Activated CD8-positive, alpha-beta memory T cell treated with anti-CD3 and anti-CD28 coated beads for 4 hours (primary cell): ENCODE data around the gene MAPT.
"Not testable (repeated sequence)": the region's sequence is repeated elsewhere in the genome, so short reads cannot be mapped to it uniquely, and the experiment has no call there.

Source experiments
- DNase-seq, 2 donors: peaks; one replicate each; pipeline ENCODE4 v3.0.0-alpha.2; 2020; ENCODE audit warnings: low read depth in 2 of 2

MAPT gene

DNA sequence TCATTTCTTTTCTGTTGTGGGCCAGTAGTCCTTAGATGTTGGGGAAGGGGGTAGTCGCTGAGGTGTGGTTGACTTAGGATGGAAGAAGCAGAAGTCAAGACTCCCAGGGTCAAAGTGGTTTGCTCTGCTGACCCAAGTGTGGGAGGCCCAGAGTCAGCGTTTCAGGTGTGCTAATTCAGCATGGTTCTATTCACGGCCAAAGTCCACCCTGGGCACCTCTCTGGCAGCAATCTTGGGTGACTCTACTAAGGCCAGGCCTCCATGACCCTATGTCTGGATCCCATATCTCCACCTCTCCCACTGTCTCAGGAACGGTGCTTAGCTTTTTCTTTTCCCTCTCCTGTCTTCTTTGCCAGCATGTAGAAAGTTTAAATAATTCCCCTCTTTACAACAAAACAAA, 32.9 kb downstream of the MAPT start:
- DNase-seq: no peak

DNA sequence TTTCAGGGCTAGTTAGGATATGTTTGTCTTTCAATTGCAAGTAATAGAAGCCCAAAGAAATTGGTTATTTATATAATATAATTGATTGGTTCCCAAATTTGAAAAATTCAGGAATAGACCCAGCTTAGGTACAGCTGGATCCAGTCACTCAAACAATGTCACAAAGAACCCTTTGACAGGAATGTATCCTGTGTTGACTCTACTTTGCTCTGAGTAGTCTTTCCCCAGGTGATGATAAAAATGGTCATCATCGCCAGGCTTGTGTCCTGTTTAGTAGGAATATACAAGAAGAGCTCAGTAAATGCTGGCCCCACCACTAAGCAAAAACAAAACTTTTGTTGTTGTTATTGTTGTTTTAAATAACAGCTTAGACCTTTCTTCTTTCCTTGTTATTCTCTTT, 35.0 kb downstream of the MAPT start:
- no peak for DNase-seq

DNA sequence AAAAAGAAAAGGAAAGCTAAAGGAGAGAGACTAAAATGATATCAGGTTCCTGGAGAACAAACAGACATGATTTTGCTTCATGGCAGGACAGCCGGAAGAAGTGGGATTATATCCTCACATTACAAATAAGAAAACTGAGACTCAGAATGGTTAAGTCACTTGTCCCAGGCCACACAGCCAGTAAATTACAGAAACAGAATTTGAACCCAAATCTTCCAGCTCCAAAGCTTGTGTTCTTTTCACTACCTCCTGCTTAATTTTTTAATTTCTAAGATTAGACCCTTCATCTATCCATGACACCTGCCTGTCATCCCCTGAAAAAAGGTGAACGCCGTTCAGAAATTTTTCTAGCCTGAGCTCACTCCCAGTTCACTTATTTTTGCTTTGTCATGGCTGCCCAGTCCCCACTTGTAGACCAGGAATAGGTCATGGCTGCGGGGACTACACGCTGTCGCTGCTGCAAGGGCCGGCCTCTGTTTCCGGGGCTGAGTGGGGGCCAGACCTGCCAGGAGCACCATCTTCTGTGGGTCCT, 36.1 kb downstream of the MAPT start:
- no peak for DNase-seq

DNA sequence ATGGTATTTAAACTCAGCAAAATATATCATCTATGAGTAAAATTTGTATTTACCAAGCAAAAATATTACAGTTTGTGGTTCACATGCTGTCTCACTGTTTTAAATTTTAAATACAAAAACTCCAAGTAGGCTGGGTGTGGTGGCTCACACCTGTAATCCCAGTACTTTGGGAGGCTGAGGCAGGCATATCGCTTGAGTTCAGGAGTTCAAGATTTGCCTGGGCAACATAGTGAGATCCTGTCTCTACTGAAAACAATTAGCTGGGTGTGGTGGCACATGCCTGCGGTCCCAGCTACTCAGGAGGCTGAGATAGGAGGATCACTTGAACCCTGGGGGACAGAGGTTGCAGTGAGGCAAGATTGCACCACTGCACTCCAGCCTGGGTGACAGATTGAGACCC, 37.3 kb downstream of the MAPT start:
- DNase-seq: no peak

DNA sequence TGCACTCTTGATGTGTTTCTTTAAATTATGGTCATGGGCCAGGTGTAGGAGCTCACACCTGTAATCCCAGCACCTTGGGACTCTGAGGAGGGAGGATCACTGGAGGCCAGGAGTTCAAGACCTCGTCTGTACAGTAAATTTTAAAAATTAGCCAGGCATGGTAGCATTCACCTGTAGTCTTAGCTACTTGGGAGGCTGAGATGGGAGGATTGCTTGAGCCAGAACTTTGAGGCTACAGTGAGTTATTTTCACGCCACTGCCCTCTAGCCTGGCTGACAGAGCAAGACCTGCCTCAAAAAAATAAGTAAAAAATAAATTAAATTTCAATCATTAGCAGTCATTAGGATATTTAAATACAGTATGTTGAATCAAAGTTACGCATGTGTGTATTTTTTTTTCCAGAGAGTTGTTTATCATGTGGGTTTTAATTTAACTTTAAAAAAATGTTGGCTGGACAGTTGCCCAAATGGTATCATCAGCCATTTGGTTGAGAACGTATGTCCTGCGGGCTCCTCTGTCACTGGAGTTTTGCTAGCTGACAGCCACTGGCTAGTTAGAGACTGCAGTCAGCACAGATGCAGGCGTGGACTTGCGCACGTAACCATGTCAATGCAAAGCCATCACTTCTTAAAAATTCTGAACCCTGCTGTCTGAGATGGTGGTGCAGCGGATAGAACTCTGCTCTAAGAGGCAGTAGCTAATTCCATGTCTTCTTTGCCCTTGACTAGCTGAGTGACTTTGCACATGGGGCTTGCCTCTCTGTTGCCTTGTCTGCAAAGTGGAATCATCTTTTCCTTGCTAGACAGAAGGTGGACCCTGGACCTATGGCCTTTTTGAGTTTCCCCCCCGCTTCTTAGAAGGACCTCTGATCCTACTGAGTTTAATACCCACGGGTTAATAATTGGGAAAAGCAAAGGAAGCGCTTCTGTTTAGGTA, 40.0 kb downstream of the MAPT start:
- no peak for DNase-seq

DNA sequence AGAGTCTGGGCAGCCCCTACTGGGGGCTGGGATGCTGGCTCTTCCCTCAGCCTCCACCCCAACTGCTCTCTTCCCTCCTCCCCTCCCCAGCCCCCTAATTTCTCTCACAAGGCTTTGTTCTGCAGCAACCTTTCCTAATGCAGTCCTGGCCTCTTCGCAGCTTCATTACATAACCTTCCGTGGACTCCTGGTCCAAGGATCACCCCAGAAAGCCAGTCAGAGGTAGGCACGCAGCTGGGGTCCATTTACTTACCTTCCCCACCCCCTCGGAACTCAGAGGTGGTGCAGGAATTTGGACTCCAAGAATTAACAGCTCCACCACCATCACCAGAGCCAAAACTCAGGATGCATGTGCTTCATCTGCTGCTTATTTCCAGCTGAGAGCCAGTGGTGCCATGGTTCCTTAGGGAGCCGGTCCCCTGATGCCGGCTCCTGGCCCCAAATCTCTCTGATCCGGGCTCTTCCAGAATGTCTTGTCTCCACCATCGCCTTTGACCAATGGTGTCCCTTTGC, 40.9 kb downstream of the MAPT start:
- DNase-seq: no peak

DNA sequence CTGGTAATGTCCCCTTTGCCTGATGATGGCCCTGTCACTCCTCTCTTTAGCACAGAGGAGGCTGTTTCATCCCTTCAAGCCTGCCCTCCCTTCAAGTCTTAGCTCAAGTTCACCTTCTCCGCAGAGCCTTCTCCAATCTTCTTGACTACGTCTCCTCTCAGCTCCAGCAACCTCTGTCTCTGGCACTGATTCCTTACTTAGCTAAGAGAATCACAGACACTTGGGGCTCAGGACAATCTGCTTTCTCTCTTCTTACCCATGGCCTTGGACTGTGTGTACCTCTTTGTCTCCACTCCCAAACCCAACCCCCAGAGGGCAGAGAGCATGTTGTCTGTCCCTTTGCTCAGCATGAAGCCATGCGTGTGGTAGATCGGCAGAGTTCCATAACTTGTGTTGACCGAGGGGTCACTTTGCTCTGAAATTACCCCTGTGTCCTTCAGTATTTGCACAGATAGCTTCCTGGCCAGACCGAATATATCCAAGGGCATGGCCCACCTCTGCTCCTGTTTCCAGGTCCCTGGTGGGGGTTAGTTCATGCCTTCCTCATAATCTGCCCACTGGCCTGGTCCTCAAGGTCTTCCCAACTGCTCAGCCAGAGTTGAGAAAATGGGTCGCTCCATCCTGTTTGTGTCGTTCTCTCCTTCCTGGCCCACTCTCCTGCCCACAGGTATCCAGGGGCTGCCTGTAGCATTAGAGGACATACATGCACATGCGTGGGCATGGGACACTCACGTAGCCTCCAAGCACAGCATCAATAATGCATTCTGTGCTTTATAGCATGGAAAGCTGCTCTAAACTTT, 41.6 kb downstream of the MAPT start:
- no peak for DNase-seq

DNA sequence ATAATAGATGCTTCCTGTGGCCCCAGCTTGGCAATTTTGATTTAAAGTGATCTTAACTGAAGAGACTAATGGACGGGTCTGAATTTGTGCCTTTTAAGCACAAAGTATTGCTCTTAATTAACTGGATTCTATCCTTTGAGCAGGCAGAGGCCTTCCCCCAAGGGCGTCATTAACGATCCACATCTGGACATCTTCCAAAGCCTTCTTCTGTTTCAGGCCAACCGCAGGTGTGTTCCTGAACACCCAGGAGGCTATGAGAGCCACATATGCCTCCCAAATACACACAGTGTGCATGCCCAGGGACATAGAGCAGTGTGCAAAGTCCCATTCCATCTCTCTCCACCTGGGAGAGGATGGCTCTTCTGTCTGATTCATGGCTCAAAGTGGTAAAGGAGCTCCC, 42.3 kb downstream of the MAPT start:
- DNase-seq: no peak

DNA sequence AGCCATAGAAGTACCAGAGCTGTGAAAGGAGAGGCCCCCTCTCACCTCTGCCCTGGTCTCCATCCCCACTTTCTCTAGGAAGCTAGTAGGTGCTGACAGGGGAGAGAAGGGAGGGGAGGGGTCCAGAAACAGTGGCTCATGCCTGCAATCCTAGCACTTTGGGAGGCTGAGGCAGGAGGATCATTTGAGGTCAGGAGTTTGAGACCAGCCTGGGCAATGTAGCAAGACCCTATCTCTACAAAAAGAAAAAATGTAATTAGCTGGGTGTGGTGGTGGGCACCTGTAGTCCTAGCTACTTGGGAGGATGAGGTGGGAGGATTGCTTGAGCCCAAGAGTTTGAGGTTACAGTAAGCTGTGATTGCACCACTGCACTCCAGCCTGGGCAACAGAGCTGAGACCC, 42.8 kb downstream of the MAPT start:
- not testable (repeated sequence) for DNase-seq

DNA sequence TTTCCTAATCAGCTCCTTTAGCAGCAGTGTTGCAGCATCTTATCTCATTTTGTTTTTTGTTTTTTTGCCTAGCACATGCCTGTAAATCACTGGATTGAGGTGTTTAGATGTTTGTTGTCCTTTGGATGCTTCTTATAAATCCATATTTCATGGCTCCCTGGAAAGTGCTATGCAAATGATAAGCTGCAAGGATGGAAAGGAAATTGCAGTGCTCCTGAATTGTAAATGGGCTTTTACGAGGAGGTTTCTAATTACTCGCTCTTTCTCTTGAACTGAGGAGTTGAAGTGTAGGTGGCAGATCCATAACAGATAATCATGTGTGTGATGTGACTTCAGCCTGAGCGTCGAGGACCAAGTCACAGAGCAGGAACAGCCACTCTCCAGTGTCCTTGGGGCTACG, 45.0 kb downstream of the MAPT start:
- DNase-seq: no peak

DNA sequence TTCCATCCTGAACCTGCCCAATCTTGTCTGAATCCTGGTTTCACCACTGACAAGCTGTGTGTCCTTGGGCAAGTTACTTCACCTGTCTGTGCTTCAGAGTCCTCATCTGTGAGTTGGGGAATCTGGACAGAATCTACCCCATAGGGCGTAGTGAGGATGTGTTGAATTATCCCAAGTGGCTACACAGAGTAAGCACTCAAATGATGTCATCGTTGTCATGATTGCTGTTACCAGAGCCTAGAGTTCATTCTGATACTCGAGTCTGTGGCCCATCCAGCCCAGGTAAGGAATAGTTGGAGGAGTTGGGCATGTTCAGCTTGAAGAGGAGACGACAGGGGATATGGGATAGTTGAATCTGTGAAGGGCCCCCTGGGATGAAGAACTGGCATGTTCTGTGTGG, 45.9 kb downstream of the MAPT start:
- no peak for DNase-seq

DNA sequence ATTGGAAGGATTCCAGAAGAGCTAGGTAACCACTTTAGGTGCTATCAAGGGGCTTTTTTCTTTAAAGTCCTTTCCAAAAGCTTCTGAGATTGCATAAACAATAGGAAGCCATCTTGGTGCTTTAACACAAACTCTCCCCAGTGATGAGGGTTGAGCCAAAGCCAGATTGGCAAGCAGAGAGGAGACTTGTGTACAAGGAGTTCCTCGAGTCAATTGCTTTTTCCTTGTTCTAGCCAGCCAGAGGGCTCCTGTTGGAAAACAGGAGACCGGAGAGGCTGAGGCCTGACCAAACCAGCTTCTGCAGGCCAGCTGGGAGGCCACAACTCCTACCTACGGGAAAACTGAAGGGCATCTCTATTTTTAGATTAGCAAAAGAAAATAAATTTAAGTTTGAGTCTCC, 46.5 kb downstream of the MAPT start:
- DNase-seq: no peak

DNA sequence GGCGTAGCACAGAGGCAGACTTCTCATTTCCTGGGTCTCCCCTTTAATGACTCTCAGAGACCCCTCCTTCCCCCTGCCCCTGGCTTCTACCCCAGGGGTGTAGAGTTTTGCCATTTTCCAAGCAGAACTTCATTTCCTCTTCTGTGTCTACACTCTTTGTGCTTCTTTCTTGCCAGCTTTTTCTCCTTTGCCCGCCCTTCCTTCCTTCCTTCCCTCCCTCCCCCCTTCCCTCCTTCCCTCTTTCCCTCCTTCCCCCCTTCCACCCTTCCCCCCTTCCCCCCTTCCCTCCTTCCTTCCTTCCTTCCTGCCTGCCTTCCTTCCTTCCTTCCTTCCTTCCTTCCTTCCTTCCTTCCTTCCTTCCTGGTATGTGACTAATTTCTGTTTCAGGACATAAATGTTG, 47.0 kb downstream of the MAPT start:
- DNase-seq: no peak

DNA sequence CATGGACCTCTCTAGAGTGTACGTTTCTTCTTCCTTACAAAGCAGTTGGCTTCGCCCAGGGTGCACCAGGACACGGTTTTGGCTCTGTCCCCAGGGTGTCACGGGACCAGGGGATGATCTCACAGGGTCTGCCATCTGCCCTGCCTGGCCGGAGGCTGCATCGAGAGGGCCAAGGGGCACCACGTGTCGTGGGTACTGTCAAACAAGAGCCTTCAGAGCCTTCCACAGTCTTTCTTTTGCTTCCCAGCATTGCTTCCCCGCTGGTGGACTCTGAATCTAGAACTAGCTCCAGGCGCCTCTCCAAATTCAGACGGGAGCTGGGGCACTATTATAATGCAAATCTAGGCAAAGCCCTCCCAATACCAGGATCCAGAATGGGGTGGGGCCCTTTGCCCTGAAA, 47.9 kb downstream of the MAPT start:
- no peak for DNase-seq

DNA sequence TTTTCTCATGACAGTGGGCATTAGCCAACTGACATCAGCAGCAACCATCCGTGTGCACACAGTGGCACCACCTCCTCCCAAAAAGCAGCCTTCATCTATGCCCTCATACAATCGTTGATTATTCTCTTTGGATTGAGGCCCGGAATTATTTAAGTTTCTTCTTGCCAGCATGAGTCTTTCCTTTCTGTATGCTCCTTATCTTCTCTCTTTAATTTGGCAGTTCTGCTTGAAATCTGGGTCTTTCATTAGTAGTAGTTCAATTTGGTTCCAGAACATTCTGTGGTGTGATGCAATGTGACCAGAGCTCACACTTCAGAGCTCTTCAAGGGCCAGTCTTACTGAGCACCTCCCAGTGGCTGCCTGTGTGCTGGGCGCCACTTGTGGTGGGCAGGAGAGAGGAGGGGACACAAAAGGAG, 52.5 kb downstream of the MAPT start:
- DNase-seq: no peak

DNA sequence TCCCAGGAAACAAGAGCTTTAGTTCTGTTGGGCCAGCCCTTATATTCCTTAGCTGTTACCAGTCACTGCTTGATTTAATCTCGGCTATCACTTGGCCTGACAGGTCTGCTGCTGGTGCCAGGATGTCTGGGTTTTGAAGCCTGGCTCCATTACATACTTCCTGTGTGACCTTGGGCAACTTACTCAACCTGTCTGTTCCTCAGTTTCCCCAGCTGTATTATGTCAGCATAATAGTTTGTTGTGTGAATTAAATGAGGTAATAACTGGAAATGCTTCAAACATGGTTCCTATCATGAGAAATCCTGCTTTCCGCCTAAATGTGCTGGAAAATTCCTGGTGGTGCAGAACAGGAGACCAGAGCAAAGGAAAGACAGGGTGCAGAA, 54.1 kb downstream of the MAPT start:
- DNase-seq: no peak

DNA sequence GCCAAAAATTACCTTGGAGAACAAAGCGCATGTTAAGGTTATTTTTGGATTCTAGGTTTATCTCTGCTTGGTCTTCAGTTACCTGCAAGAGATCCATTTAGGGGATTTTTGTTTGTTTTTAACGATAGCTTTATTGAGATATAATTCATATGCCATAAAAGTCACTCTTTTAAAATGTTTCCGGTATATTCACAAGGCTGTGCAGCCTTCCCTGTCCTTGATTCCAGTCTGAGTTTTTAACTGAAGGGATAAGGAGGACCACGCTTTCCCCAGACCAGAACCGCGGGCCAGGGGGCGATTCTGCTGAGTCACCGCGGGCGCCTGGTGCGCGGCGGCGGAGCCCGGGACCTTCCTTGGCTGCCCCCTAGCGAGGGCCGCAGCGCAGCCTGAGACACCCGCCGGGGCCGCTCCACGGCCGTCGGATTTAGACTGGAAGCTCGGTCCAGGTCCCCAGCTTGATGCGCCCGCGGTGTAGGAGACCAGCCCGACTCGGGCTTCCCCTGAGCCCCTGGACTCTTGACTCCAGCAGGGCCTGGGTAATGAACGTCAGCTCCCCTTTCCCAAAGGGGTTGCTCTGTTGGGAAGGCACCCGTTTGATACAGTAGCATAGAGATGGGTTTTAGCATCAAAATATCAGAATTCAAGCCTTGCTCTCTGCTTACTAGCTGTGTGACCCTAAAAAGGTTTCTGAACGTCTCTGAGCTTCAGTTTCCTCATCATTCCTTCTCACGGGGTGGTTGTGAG, 54.7 kb downstream of the MAPT start:
- peak; percentile 15 to 33 for DNase-seq

DNA sequence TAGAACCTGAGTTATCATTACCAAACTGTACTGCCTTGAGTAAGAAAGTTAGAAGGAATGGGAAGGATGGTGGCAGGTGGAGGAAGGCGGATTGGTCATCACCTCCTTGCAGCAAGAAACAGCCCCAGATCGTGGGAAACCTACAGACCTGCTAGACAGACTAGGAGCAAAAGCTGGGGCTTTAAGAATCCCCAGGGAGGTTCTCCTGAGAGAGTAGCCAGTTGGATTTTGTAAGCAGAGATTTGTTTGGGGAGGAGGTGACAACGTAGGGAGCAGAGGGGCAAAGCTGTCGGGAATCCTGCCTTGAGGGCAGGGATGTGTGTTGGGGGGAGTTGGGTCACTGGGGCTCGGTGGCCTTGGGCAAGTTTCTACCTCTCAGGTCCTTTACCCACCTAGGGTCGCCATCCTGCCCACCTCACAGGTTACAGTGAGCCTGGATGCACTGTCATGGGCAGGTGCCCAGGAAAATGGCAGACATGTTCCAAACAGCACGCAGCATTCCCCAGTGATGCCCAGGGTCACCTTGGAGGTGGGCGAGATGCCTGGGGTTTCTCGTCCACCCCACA, 55.5 kb downstream of the MAPT start:
- no peak for DNase-seq

DNA sequence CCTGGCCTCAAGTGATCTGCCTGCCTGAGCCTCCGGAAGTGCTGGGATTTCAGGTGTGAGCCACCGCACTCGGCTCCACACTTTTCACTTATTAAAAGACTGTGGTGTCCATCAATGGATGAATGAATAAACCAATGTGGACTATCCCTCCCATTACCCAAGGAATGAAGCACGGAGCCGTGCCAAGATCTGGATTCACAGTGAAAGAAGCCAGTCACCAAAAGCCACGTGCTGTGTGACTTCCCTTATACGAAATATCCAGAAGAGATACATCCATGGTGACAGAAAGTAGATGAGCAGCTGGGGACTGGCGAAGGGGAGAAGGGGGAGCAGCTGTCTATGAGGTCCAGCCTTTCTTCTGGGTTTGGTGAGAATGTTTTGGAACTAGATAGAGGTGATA, 56.5 kb downstream of the MAPT start:
- no peak for DNase-seq

DNA sequence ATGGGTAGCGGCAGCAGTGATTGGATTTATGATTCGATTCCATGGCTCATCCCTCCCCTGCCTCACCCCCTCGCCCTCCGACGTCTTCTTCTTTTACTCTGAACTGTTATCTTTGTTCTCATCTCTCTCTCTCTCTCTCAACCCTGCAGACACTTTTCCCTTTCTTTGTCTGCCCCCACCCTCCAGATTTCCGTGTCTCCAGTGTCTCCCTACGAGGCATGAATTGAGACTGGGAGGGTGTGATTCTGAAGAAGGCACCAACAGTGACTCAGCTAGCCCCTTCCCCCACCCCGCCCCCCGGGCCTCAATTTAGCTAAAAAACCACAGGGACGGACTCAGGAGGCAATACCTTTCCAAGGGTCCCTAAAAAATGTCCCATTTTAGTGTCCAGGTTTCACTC, 57.0 kb downstream of the MAPT start:
- DNase-seq: no peak

DNA sequence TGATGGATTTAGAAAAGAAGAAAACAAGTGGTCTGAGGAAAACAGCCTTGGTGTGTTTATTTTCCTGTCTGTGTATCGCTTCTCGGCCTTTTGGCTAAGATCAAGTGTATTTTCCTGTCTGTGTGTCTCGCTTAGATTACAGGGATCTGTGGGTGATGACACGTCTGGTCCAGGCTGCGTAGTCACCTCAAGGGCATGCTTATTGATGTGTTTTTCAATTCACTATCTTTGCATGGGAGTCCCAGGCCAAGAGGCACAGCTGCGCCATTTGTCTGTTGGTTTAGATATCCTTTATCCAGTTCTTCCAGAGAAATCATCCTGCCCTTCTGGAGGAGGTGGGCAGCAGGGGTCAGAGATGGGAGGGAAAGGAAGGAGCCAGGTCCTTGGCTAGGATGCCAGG, 57.6 kb downstream of the MAPT start:
- no peak for DNase-seq
